ENCODE results near the gene SPEN.
"Not testable (repeated sequence)": the region's sequence is repeated elsewhere in the genome, so short reads cannot be mapped to it uniquely, and the experiment has no call there.

SPEN gene

GRCh38 chr1:15962671-15963362 lies 115.3 kb downstream of the SPEN start:
- DNase-seq: no peak

GRCh38 chr1:15963363-15963967 lies 116.0 kb downstream of the SPEN start:
- DNase-seq: no peak

GRCh38 chr1:15963968-15964648 lies 116.6 kb downstream of the SPEN start:
- DNase-seq: no peak

- no peak for DNase-seq
These were observed 117.8 kb downstream of the SPEN start for GRCh38 chr1:15965228-15965767.

GRCh38 chr1:15966081-15966955 lies 118.8 kb downstream of the SPEN start:
- no peak for DNase-seq

- DNase-seq: no peak
These were observed 119.4 kb downstream of the SPEN start for GRCh38 chr1:15966956-15967344.

- no peak for DNase-seq
These were observed 120.7 kb downstream of the SPEN start for GRCh38 chr1:15968172-15968571.

- no peak for DNase-seq
These were observed 121.9 kb downstream of the SPEN start for GRCh38 chr1:15969321-15969880.

- no peak for DNase-seq
These were observed 123.4 kb downstream of the SPEN start for GRCh38 chr1:15970911-15971310.

GRCh38 chr1:15972409-15972808 lies 124.9 kb downstream of the SPEN start:
- no peak for DNase-seq

- DNase-seq: no peak
These were observed 126.3 kb downstream of the SPEN start for GRCh38 chr1:15973772-15974171.

GRCh38 chr1:15974855-15975254 lies 127.3 kb downstream of the SPEN start:
- no peak for DNase-seq

GRCh38 chr1:15975358-15975804 lies 127.9 kb downstream of the SPEN start:
- DNase-seq: no peak

GRCh38 chr1:15975805-15976680 lies 128.5 kb downstream of the SPEN start, which contains the start of gene ZBTB17:
TSS of gene ZBTB17 (minus strand) at chr1:15976101. CDS start at chr1:15948495, 27,606 bp downstream.
- DNase-seq: peak; percentile 72

GRCh38 chr1:15977947-15978346 lies 130.4 kb downstream of the SPEN start:
- DNase-seq: not testable (repeated sequence)

- DNase-seq: no peak
These were observed 134.2 kb downstream of the SPEN start for GRCh38 chr1:15981679-15982078.

- no peak for DNase-seq
These were observed 135.8 kb downstream of the SPEN start for GRCh38 chr1:15983275-15983674.

GRCh38 chr1:15985611-15986297 lies 138.2 kb downstream of the SPEN start:
- DNase-seq: no peak

- no peak for DNase-seq
These were observed 141.6 kb downstream of the SPEN start for GRCh38 chr1:15988856-15989736.

- DNase-seq: no peak
These were observed 142.3 kb downstream of the SPEN start for GRCh38 chr1:15989776-15990175.
